Measurements from ENCODE around the gene CERK.

The CERK gene

GRCh38 chr22:46731246-46732040 lies 6.6 kb downstream of the CERK start:
- DNase-seq (ENCODE audit: low read depth, low spot score): peak; percentile 80

- no peak for DNase-seq (ENCODE audit: low read depth, low spot score)
These were observed 7.3 kb downstream of the CERK start for GRCh38 chr22:46730568-46731245.

- DNase-seq (ENCODE audit: low read depth, low spot score): no peak
These were observed 9.6 kb downstream of the CERK start for GRCh38 chr22:46728470-46728869.

- DNase-seq (ENCODE audit: low read depth, low spot score): no peak
These were observed 10.2 kb downstream of the CERK start for GRCh38 chr22:46727813-46728364.

- no peak for DNase-seq (ENCODE audit: low read depth, low spot score)
These were observed 11.1 kb downstream of the CERK start for GRCh38 chr22:46726986-46727317.

GRCh38 chr22:46726066-46726985 lies 11.7 kb downstream of the CERK start:
- no peak for DNase-seq (ENCODE audit: low read depth, low spot score)

GRCh38 chr22:46725096-46725495 lies 13.0 kb downstream of the CERK start:
- no peak for DNase-seq (ENCODE audit: low read depth, low spot score)

GRCh38 chr22:46723882-46724281 lies 14.2 kb downstream of the CERK start:
- no peak for DNase-seq (ENCODE audit: low read depth, low spot score)

- no peak for DNase-seq (ENCODE audit: low read depth, low spot score)
These were observed 16.5 kb downstream of the CERK start for GRCh38 chr22:46721501-46722085.

- no peak for DNase-seq (ENCODE audit: low read depth, low spot score)
These were observed 18.1 kb downstream of the CERK start for GRCh38 chr22:46719921-46720320.

- DNase-seq (ENCODE audit: low read depth, low spot score): no peak
These were observed 23.5 kb downstream of the CERK start for GRCh38 chr22:46714550-46714949.

- no peak for DNase-seq (ENCODE audit: low read depth, low spot score)
These were observed 25.8 kb downstream of the CERK start for GRCh38 chr22:46712288-46712687.

GRCh38 chr22:46710806-46711205 lies 27.2 kb downstream of the CERK start:
- peak; percentile 74 for DNase-seq (ENCODE audit: low read depth, low spot score)

GRCh38 chr22:46708766-46709330 lies 29.2 kb downstream of the CERK start:
- no peak for DNase-seq (ENCODE audit: low read depth, low spot score)

GRCh38 chr22:46707827-46708570 lies 30.1 kb downstream of the CERK start:
- no peak for DNase-seq (ENCODE audit: low read depth, low spot score)

- no peak for DNase-seq (ENCODE audit: low read depth, low spot score)
These were observed 30.7 kb downstream of the CERK start for GRCh38 chr22:46707305-46707704.

- DNase-seq (ENCODE audit: low read depth, low spot score): no peak
These were observed 32.0 kb downstream of the CERK start for GRCh38 chr22:46706060-46706459.

GRCh38 chr22:46703996-46704370 lies 34.1 kb downstream of the CERK start:
- no peak for DNase-seq (ENCODE audit: low read depth, low spot score)

GRCh38 chr22:46703171-46703995 lies 34.7 kb downstream of the CERK start:
- no peak for DNase-seq (ENCODE audit: low read depth, low spot score)

- DNase-seq (ENCODE audit: low read depth, low spot score): no peak
These were observed 36.8 kb downstream of the CERK start for GRCh38 chr22:46701262-46701661.
